ENCODE results near the gene PRSS2. TPM values are rescaled to one million over a fixed set of nuclear protein-coding genes. Genes with fewer than 3 reads are reported as not detected.

The PRSS2 gene
- under 1 TPM in 1 of 4 donors, not detected in 3; 0.39 TPM for total RNA-seq

GRCh38 chr7:142770661-142771352 is at the start of gene PRSS2:
Gene PRSS2 (plus strand): TSS chr7:142770970. CDS start chr7:142770983, 13 bp downstream.
- intact Hi-C loops (cut with DNase I) = no loop called here
- Histone ChIP-seq H3K4me3 (no peak within 1 kb of the TSS), H3K27me3 (peaks cover 0 to 20% (median 0%) of the 10 kb centered on the region in 4 donors), H3K36me3 (no peaks in the 10 kb centered on the region), H3K9me3 (no peaks in the 10 kb centered on the region), H3K4me1 (no peaks in the 10 kb centered on the region), H3K27ac (replicated peaks in 1 of 4) (no peak within 1 kb of the TSS)
- TF ChIP-seq POLR2A (IDR thresholded peaks at IDR 0.05; ENCODE audit: low read depth) = no peak
- TF ChIP-seq EP300 (IDR thresholded peaks at IDR 0.05) = no peak
- no peak for TF ChIP-seq POLR2AphosphoS5 (IDR thresholded peaks at IDR 0.05)
- TF ChIP-seq CTCF (IDR thresholded peaks at IDR 0.05) = no peak
- WGBS = 74% methylated on average over 7 of the region's 7 CpGs
- no peak for DNase-seq (ENCODE audit: extremely low spot score)

GRCh38 chr7:142720986-142721385 is 49.8 kb upstream of the PRSS2 start:
- H3K4me3 ChIP-seq = no peak overlapping the region
- H3K4me1 ChIP-seq = no peaks in the 10 kb centered on the region
- no peak for DNase-seq (ENCODE audit: extremely low spot score)
- intact Hi-C loops (cut with DNase I) = no loop called here
- no peak overlapping the region for H3K27ac ChIP-seq (replicated peaks in 1 of 4)
- 88% methylated on average over 10 of the region's 10 CpGs for WGBS
- H3K36me3 ChIP-seq = no peaks in the 10 kb centered on the region
- TF ChIP-seq POLR2A (IDR thresholded peaks at IDR 0.05; ENCODE audit: low read depth) = no peak
- H3K9me3 ChIP-seq = no peaks in the 10 kb centered on the region
- peaks cover 0 to 18% (median 0%) of the 10 kb centered on the region in 4 donors for H3K27me3 ChIP-seq

GRCh38 chr7:142722248-142722794 is 48.4 kb upstream of the PRSS2 start:
- no peaks in the 10 kb centered on the region for H3K9me3 ChIP-seq
- intact Hi-C loops (cut with DNase I) = no loop called here

GRCh38 chr7:142733271-142733670 is 37.5 kb upstream of the PRSS2 start:
- WGBS = 89% methylated on average over 3 of the region's 8 CpGs
- TF ChIP-seq POLR2A (IDR thresholded peaks at IDR 0.05; ENCODE audit: low read depth) (no peak), POLR2AphosphoS5 (IDR thresholded peaks at IDR 0.05) (no peak), EP300 (IDR thresholded peaks at IDR 0.05) (no peak), CTCF (IDR thresholded peaks at IDR 0.05) (no peak)
- no peak for DNase-seq (ENCODE audit: extremely low spot score)
- Histone ChIP-seq H3K27me3 (no peaks in the 10 kb centered on the region), H3K4me1 (no peaks in the 10 kb centered on the region), H3K36me3 (no peaks in the 10 kb centered on the region), H3K27ac (replicated peaks in 1 of 4) (no peak overlapping the region), H3K9me3 (peaks cover 0 to 9% (median 2%) of the 10 kb centered on the region in 4 donors), H3K4me3 (no peak overlapping the region)
- intact Hi-C loops (cut with DNase I) = no loop called here

More at GRCh38 chr7:142722248-142722794, 48.4 kb upstream of the PRSS2 start:
- TF ChIP-seq POLR2A (IDR thresholded peaks at IDR 0.05; ENCODE audit: low read depth) = no peak
- TF ChIP-seq CTCF (IDR thresholded peaks at IDR 0.05) = no peak
- no peak for TF ChIP-seq POLR2AphosphoS5 (IDR thresholded peaks at IDR 0.05)
- no peak for TF ChIP-seq EP300 (IDR thresholded peaks at IDR 0.05)
- H3K4me1 ChIP-seq = no peaks in the 10 kb centered on the region
- 65% methylated on average over 15 of the region's 15 CpGs for WGBS
- H3K36me3 ChIP-seq = no peaks in the 10 kb centered on the region
- H3K4me3 ChIP-seq = no peak overlapping the region
- H3K27me3 ChIP-seq = peaks cover 0 to 18% (median 0%) of the 10 kb centered on the region in 4 donors
- no peak overlapping the region for H3K27ac ChIP-seq (replicated peaks in 1 of 4)
- DNase-seq (ENCODE audit: extremely low spot score) = no peak

GRCh38 chr7:142739923-142740492 is 30.8 kb upstream of the PRSS2 start:
- TF ChIP-seq CTCF (IDR thresholded peaks at IDR 0.05) (no peak), POLR2A (IDR thresholded peaks at IDR 0.05; ENCODE audit: low read depth) (no peak), EP300 (IDR thresholded peaks at IDR 0.05) (no peak), POLR2AphosphoS5 (IDR thresholded peaks at IDR 0.05) (no peak)
- Histone ChIP-seq H3K27ac (replicated peaks in 1 of 4) (no peak overlapping the region), H3K4me3 (no peak overlapping the region), H3K9me3 (no peaks in the 10 kb centered on the region), H3K36me3 (no peaks in the 10 kb centered on the region), H3K4me1 (peaks cover 0 to 12% (median 0%) of the 10 kb centered on the region in 4 donors), H3K27me3 (no peaks in the 10 kb centered on the region)
- no peak for DNase-seq (ENCODE audit: extremely low spot score)
- intact Hi-C loops (cut with DNase I) = no loop called here
- WGBS = 43% methylated on average over 2 of the region's 2 CpGs
